Neural cell (in vitro differentiated cells): Measurements from ENCODE around the gene MYCBPAP. TPM values are rescaled to one million over a fixed set of nuclear protein-coding genes. Genes with fewer than 3 reads are reported as not detected.

Experiments
- H2AFZ ChIP-seq: fragments of 200-600, 300-800 bp; sonication (generic), shearing (Covaris generic); 2 replicates; pipeline ENCODE4 v1.6.0; 2014; ENCODE audit warnings: low read depth, mild to moderate bottlenecking, antibody characterized with exemption, low read length, moderate library complexity
- H3F3A ChIP-seq: fragments of 200-600 bp; shearing (Covaris generic); 2 replicates; pipeline ENCODE4 v1.6.1; 2016; ENCODE audit warnings: mild to moderate bottlenecking, moderate library complexity, mixed read lengths, antibody characterized with exemption, low read length; ENCODE audit not compliant: insufficient read depth, poor library complexity, severe bottlenecking
- H3K27ac ChIP-seq: fragments of 200-600, 300-800 bp; sonication (generic), shearing (Covaris generic); 2 replicates; pipeline ENCODE4 v1.5.1; 2014; ENCODE audit warnings: mild to moderate bottlenecking, low read length, moderate library complexity
- H3K27me3 ChIP-seq: fragments of 300-800, 200-600 bp; sonication (generic), shearing (Covaris generic); 2 replicates; pipeline ENCODE4 v1.6.0; 2014; ENCODE audit warnings: mild to moderate bottlenecking, low read depth, low read length, moderate library complexity; ENCODE audit not compliant: insufficient read depth
- H3K36me3 ChIP-seq: fragments of 300-800, 200-600 bp; sonication (generic), shearing (Covaris generic); 2 replicates; pipeline ENCODE4 v1.5.1; 2014; ENCODE audit warnings: mild to moderate bottlenecking, antibody characterized with exemption, low read length, moderate library complexity; ENCODE audit not compliant: insufficient read depth
- H3K4me2 ChIP-seq: fragments of 300-800, 200-600 bp; sonication (generic), shearing (Covaris generic); 2 replicates; pipeline ENCODE4 v1.6.0; 2014; ENCODE audit warnings: mild to moderate bottlenecking, low read length
- H3K4me3 ChIP-seq: fragments of 300-800, 200-600 bp; sonication (generic), shearing (Covaris generic); 2 replicates; pipeline ENCODE4 v1.5.1; 2014; ENCODE audit warnings: mild to moderate bottlenecking, low read length, moderate library complexity
- H3K79me2 ChIP-seq: fragments of 200-600 bp; shearing (Covaris generic); replicated peaks from 2 replicates; pipeline ENCODE4 v1.6.0; 2014; ENCODE audit warnings: mild to moderate bottlenecking, low read length, moderate library complexity; ENCODE audit not compliant: insufficient read depth
- H3K9ac ChIP-seq: fragments of 300-800, 200-600 bp; sonication (generic), shearing (Covaris generic); 2 replicates; pipeline ENCODE4 v1.6.1; 2016; ENCODE audit warnings: mild to moderate bottlenecking, low read length, mixed read lengths
- H3K9me2 ChIP-seq: fragments of 200-600 bp; shearing (Covaris generic); 2 replicates; pipeline ENCODE4 v1.6.1; 2016; ENCODE audit warnings: mild to moderate bottlenecking, low read length, mixed read lengths; ENCODE audit not compliant: insufficient read depth
- H3K9me3 ChIP-seq: fragments of 200-600, 300-800 bp; sonication (generic), shearing (Covaris generic); 2 replicates; pipeline ENCODE4 v1.6.1; 2016; ENCODE audit warnings: mild to moderate bottlenecking, mixed run types, low read length, moderate library complexity, mixed read lengths
- H4K20me1 ChIP-seq: fragments of 200-600 bp; shearing (Covaris generic); 2 replicates; pipeline ENCODE4 v1.6.1; 2016; ENCODE audit warnings: mild to moderate bottlenecking, mixed run types; ENCODE audit not compliant: insufficient read depth
- CTCF ChIP-seq: fragments of 450-650 bp; IDR thresholded peaks from 2 replicates; pipeline ENCODE4 v1.5.1; 2014; ENCODE audit warnings: antibody characterized with exemption, mild to moderate bottlenecking, moderate library complexity; ENCODE audit not compliant: poor library complexity, severe bottlenecking
- EP300 ChIP-seq: fragments of 450-650 bp; conservative IDR thresholded peaks from 2 replicates; pipeline ENCODE4 v1.6.1; 2014; ENCODE audit warnings: antibody characterized with exemption, mild to moderate bottlenecking, moderate library complexity; ENCODE audit not compliant: poor library complexity, severe bottlenecking
- EZH2 ChIP-seq: fragments of 200-600, 300-800 bp; shearing (Covaris generic), sonication (generic); IDR thresholded peaks from 2 replicates; pipeline ENCODE4 v1.6.1; 2014; ENCODE audit warnings: antibody characterized with exemption, low read length, borderline replicate concordance, mild to moderate bottlenecking; ENCODE audit not compliant: insufficient read depth, poor library complexity, severe bottlenecking
- MXI1 ChIP-seq: fragments of 450-650 bp; conservative IDR thresholded peaks from 2 replicates; pipeline ENCODE4 v1.6.1; 2014; ENCODE audit warnings: antibody characterized with exemption, mild to moderate bottlenecking; ENCODE audit not compliant: poor library complexity, severe bottlenecking
- POLR2AphosphoS5 ChIP-seq: IDR thresholded peaks from 2 replicates; pipeline ENCODE4 v1.6.1; 2012
- RAD21 ChIP-seq: fragments of 450-650 bp; conservative IDR thresholded peaks from 2 replicates; pipeline ENCODE4 v1.6.1; 2014; ENCODE audit warnings: antibody characterized with exemption, mild to moderate bottlenecking, moderate library complexity
- REST ChIP-seq: IDR thresholded peaks from 2 replicates; pipeline ENCODE4 v1.6.1; 2012; ENCODE audit warnings: borderline replicate concordance
- SMC3 ChIP-seq: fragments of 450-650 bp; conservative IDR thresholded peaks from 2 replicates; pipeline ENCODE4 v1.6.1; 2014; ENCODE audit warnings: antibody characterized with exemption, mild to moderate bottlenecking, moderate library complexity; ENCODE audit not compliant: poor library complexity
- TAF1 ChIP-seq: IDR thresholded peaks from 2 replicates; pipeline ENCODE4 v1.6.1; 2012; ENCODE audit warnings: low read depth
- polyA plus RNA-seq: library from polyadenylated mRNA; depleted of rRNA; stranded (reverse); fragments of >200 nt; gene quantifications from 2 replicates; pipeline ENCODE4 v1.2.3, GENCODE V29; 2014

Gene MYCBPAP
- polyA plus RNA-seq, 1 donor from 2014 or later: 0.35 TPM

- Histone ChIP-seq H3K4me2 (no peak overlapping the region), H3K79me2 (no peaks in the 10 kb centered on the region), H3K9me2 (no peaks in the 10 kb centered on the region), H3K4me3 (no peak overlapping the region), H2AFZ (no peak overlapping the region), H4K20me1 (no peaks in the 10 kb centered on the region), H3K36me3 (no peaks in the 10 kb centered on the region), H3F3A (no peaks in the 10 kb centered on the region), H3K27ac (no peak overlapping the region), H3K27me3 (no peaks in the 10 kb centered on the region), H3K9me3 (no peaks in the 10 kb centered on the region), H3K9ac (no peak overlapping the region)
- TF ChIP-seq REST: no peak
- TF ChIP-seq CTCF: no peak
- TF ChIP-seq POLR2AphosphoS5: no peak
- TF ChIP-seq MXI1: no peak
- no peak for TF ChIP-seq TAF1
- TF ChIP-seq RAD21: no peak
- TF ChIP-seq EZH2: no peak
- TF ChIP-seq EP300: no peak
- TF ChIP-seq SMC3: no peak
Observed at GRCh38 chr17:50491505-50491904, 16.7 kb upstream of the MYCBPAP start.

GRCh38 chr17:50492214-50492613 is 16.0 kb upstream of the MYCBPAP start:
- Histone ChIP-seq H3F3A (no peaks in the 10 kb centered on the region), H4K20me1 (no peaks in the 10 kb centered on the region), H3K9me3 (no peaks in the 10 kb centered on the region), H3K27ac (no peak overlapping the region), H3K27me3 (no peaks in the 10 kb centered on the region), H3K9ac (no peak overlapping the region), H3K79me2 (no peaks in the 10 kb centered on the region), H3K36me3 (no peaks in the 10 kb centered on the region), H3K4me2 (no peak overlapping the region), H3K4me3 (no peak overlapping the region), H3K9me2 (no peaks in the 10 kb centered on the region), H2AFZ (no peak overlapping the region)
- TF ChIP-seq TAF1 (no peak), EZH2 (no peak), POLR2AphosphoS5 (no peak), REST (no peak), CTCF (no peak), EP300 (no peak), MXI1 (no peak), SMC3 (no peak), RAD21 (no peak)
